WI38 (cell line): ENCODE results near the gene CHRM4.

Experiments
- H3K4me3 ChIP-seq: 2 replicates; pipeline ENCODE4 v1.5.1; 2011; ENCODE audit warnings: low read depth, mild to moderate bottlenecking, control low read depth, low read length
- TF ChIP-seq, protein P1 (sequence below): IDR thresholded peaks from 2 replicates; pipeline ENCODE4 v1.5.1; 2012; ENCODE audit warnings: low read depth, mild to moderate bottlenecking, control low read depth, low read length

CHRM4 gene

DNA sequence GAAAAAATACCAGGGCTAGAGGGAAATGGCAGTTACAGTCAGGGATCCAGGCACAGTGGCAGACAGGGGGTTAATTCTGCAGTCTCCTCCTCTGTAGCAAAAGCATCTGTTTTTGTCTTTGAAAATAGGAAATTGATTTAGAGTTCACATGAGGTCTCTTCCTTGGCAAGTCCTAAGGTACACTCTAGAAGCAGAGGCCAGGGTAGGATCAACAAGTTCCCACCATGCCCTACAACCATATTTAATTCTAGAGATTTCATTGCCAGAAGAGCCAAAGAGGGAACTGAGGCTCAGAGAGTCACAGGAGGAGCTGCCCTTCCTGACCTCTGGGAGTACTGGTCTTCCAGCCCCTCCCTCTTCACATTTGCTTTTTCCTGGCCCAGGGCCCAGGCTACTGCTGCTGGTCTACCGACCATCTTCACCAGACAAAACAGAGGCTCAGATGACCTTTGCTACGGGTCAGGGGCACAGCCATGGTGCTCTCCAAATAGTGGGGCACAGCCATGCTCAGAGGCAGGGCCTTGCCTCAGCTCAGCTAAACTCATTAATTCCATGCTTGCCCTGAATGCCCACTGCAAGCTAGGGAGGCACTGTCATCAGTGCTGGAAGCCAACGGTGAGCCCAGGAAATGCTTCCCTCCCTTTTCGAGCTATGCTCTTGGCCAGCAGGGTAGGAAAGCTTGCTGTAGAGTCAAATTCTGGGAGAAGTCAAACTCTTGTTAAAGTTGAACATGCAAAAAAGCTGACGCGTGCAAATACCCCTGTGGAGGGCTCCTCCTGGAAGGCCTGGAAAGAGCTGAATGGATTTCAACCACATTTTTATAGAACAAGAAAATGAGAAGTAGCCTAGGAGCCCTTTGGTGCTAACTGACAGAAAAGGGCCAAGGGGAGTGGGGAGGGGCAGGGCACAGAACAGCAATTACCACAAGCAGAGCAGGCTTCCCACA, 11.7 kb upstream of the CHRM4 start:
- H3K4me3 ChIP-seq = no peak overlapping the region
- TF ChIP-seq, protein P1, sequence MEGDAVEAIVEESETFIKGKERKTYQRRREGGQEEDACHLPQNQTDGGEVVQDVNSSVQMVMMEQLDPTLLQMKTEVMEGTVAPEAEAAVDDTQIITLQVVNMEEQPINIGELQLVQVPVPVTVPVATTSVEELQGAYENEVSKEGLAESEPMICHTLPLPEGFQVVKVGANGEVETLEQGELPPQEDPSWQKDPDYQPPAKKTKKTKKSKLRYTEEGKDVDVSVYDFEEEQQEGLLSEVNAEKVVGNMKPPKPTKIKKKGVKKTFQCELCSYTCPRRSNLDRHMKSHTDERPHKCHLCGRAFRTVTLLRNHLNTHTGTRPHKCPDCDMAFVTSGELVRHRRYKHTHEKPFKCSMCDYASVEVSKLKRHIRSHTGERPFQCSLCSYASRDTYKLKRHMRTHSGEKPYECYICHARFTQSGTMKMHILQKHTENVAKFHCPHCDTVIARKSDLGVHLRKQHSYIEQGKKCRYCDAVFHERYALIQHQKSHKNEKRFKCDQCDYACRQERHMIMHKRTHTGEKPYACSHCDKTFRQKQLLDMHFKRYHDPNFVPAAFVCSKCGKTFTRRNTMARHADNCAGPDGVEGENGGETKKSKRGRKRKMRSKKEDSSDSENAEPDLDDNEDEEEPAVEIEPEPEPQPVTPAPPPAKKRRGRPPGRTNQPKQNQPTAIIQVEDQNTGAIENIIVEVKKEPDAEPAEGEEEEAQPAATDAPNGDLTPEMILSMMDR = no peak

DNA sequence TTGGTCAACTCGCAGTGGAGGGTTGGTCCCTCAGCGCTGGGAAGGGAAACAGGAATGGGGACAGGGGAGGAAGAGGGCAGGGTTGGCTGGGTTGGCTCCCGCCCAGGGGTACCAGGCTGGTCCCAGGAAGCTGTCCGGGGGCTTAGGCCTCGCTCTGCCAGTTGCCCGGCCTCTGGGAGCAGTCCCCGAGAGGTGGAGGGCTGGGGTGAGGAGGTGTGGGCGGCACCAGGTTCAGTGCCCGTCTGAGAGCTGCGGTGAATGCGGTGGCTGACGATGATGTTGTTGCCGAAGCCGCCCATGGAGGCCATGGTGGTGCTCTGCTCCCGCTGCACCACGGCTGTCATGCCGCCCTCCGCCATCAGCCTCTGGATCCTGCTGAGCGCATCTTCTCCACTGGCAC, 6.0 kb upstream of the CHRM4 start:
- TF ChIP-seq, protein P1 = no peak
- no peak overlapping the region for H3K4me3 ChIP-seq

DNA sequence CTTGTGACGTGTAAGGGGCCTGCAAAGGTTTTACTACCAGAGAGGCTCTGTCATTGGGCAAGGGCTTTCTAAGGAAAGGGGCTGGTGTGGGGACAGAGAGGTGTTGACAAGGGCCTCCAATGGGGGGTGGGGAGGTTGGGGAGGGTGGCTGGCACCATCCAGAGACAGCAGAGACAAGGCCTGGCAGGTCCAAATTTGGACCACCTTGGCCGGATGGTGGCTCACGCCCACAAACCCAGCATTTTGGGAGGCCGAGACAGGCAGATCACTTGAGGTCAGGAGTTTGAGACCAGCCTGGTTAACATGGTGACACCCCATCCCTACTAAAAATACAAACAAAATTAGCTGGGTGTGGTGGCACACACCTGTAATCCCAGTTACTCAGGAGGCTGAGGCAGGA, 2.2 kb upstream of the CHRM4 start:
- TF ChIP-seq, protein P1 = no peak

DNA sequence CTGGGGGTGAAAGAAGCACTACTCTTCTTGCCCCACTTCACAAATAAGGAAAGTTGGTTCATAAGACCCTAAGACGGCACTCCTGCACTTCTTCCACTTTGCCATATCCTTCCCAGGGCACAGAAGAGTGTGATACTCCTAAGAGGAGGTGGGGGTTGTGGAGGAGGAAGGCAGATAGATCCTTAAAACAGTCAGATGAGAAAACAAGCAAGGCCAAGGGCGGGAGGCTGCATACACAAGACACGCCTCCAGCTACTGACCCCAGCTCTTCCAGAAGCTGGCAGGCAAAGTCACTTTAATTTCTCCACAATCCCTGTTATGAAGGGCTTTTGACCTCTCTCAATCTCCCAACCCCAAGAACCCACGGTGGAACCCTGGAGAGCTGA, 1.6 kb upstream of the CHRM4 start:
- H3K4me3 ChIP-seq = no peak overlapping the region
- TF ChIP-seq, protein P1 = no peak

More for the DNA sequence above, 2.2 kb upstream of the CHRM4 start:
- no peak overlapping the region for H3K4me3 ChIP-seq

DNA sequence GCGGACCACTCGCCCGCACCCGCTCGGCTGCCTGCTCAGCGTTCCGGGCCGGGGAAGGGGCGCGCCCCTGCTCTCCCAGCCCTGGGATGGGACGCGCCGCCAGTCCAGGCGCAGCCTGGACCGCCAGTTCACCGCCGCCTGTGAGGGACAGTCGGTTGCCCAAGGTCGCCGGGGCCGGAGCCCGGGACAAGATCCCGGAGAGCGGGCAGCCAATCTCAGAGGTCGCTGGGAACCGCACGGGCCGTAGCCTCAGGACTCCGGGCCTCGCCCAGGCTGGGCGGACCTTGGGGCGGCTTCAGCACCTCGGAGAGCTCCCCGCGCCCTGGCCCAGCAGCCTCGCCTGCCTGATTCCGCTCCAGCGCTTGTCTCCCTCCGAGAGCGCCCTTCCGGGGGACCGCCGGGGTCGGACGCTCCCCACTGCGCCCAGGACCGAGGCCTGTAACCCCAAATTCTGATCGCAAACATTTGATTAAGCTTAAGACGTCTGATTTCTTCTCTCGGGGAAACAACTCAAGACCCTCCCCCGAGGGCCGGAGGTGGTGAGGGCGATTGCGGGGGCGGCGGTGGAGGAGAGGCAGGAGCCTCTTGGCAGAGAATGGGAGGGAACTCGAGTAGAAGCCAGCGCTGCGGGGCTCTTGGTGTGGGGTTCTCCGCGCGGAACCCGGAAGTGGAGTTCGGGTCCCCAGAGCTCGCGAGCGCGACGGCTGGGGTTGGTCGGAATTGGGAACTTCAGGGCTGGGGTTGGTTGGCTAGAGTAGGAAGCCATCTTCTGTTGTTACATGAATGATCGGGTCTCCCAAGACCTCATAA, 1.1 kb upstream of the CHRM4 start:
- peak overlapping the region; percentile 56 for H3K4me3 ChIP-seq
- TF ChIP-seq, protein P1 = no peak

DNA sequence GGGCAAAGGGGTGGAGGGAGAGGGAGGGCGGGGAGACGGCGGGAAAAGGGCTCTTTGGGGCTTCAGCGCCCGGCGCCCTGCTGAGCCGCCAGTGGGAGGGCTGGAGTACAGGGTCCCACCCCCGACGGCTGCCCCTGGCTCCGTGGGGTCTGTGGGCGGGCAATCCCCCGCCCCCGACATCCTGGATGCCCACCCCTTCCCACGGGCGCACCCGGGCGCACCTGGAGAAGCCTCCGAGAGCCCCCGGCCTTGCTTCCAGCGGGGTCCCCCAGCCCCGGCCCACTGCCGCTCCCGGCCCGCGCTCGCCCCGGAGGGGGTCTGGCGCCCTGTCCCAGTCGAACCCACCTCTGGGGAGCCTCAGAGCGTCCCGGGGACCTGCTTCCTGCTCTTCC, 394 bp downstream of the CHRM4 start:
- TF ChIP-seq, protein P1 = no peak
- peak overlapping the region; percentile 48 for H3K4me3 ChIP-seq
